ENCODE measurements around the gene SMARCD3.
A peak's percentile ranks its signal among the peaks of the same experiment; 100 is the strongest.

Gene SMARCD3

GRCh38 chr7:151264615-151265014, 16.1 kb upstream of the SMARCD3 start:
- DNase-seq (ENCODE audit: low read depth in 1 of 2, low spot score in 1 of 2), result no peak
- in situ Hi-C loops (cut with HindIII; ENCODE audit: low pct_unique_long_range_greater_than_20kb, low sequenced_read_pairs), result no loop called here

GRCh38 chr7:151261529-151261928, 13.0 kb upstream of the SMARCD3 start:
- in situ Hi-C loops (cut with HindIII; ENCODE audit: low pct_unique_long_range_greater_than_20kb, low sequenced_read_pairs), result no loop called here
- no peak for DNase-seq (ENCODE audit: low read depth in 1 of 2, low spot score in 1 of 2)
- TF ChIP-seq JUND (IDR thresholded peaks at IDR 0.05; ENCODE audit: low read depth), result no peak

More at GRCh38 chr7:151264615-151265014, 16.1 kb upstream of the SMARCD3 start:
- no peak for TF ChIP-seq JUND (IDR thresholded peaks at IDR 0.05; ENCODE audit: low read depth)

GRCh38 chr7:151260883-151261282, 12.4 kb upstream of the SMARCD3 start:
- DNase-seq (ENCODE audit: low read depth in 1 of 2, low spot score in 1 of 2), result no peak
- no peak for TF ChIP-seq JUND (IDR thresholded peaks at IDR 0.05; ENCODE audit: low read depth)
- in situ Hi-C loops (cut with HindIII; ENCODE audit: low pct_unique_long_range_greater_than_20kb, low sequenced_read_pairs), result no loop called here

GRCh38 chr7:151260471-151260870, 12.0 kb upstream of the SMARCD3 start:
- TF ChIP-seq JUND (IDR thresholded peaks at IDR 0.05; ENCODE audit: low read depth), result no peak
- DNase-seq (ENCODE audit: low read depth in 1 of 2, low spot score in 1 of 2), result no peak
- in situ Hi-C loops (cut with HindIII; ENCODE audit: low pct_unique_long_range_greater_than_20kb, low sequenced_read_pairs), result no loop called here

- DNase-seq (ENCODE audit: low read depth in 1 of 2, low spot score in 1 of 2), result no peak
- no peak for TF ChIP-seq JUND (IDR thresholded peaks at IDR 0.05; ENCODE audit: low read depth)
- in situ Hi-C loops (cut with HindIII; ENCODE audit: low pct_unique_long_range_greater_than_20kb, low sequenced_read_pairs), result no loop called here
These were observed 9.5 kb upstream of the SMARCD3 start for GRCh38 chr7:151257990-151258389.

GRCh38 chr7:151256410-151257045, 8.0 kb upstream of the SMARCD3 start:
- no peak for DNase-seq (ENCODE audit: low read depth in 1 of 2, low spot score in 1 of 2)
- in situ Hi-C loops (cut with HindIII; ENCODE audit: low pct_unique_long_range_greater_than_20kb, low sequenced_read_pairs), result no loop called here
- no peak for TF ChIP-seq JUND (IDR thresholded peaks at IDR 0.05; ENCODE audit: low read depth)

GRCh38 chr7:151255390-151255789, 6.9 kb upstream of the SMARCD3 start:
- no peak for TF ChIP-seq JUND (IDR thresholded peaks at IDR 0.05; ENCODE audit: low read depth)
- in situ Hi-C loops (cut with HindIII; ENCODE audit: low pct_unique_long_range_greater_than_20kb, low sequenced_read_pairs), result no loop called here
- DNase-seq (ENCODE audit: low read depth in 1 of 2, low spot score in 1 of 2), result no peak

- in situ Hi-C loops (cut with HindIII; ENCODE audit: low pct_unique_long_range_greater_than_20kb, low sequenced_read_pairs), result no loop called here
- DNase-seq (ENCODE audit: low read depth in 1 of 2, low spot score in 1 of 2), result no peak
- no peak for TF ChIP-seq JUND (IDR thresholded peaks at IDR 0.05; ENCODE audit: low read depth)
These were observed 6.4 kb upstream of the SMARCD3 start for GRCh38 chr7:151254851-151255250.

- DNase-seq (ENCODE audit: low read depth in 1 of 2, low spot score in 1 of 2), result no peak
- in situ Hi-C loops (cut with HindIII; ENCODE audit: low pct_unique_long_range_greater_than_20kb, low sequenced_read_pairs), result no loop called here
- no peak for TF ChIP-seq JUND (IDR thresholded peaks at IDR 0.05; ENCODE audit: low read depth)
These were observed 5.8 kb upstream of the SMARCD3 start for GRCh38 chr7:151254316-151254715.

GRCh38 chr7:151252961-151253711, 4.6 kb upstream of the SMARCD3 start:
- no peak for DNase-seq (ENCODE audit: low read depth in 1 of 2, low spot score in 1 of 2)
- in situ Hi-C loops (cut with HindIII; ENCODE audit: low pct_unique_long_range_greater_than_20kb, low sequenced_read_pairs), result no loop called here
- no peak for TF ChIP-seq JUND (IDR thresholded peaks at IDR 0.05; ENCODE audit: low read depth)

- no peak for TF ChIP-seq JUND (IDR thresholded peaks at IDR 0.05; ENCODE audit: low read depth)
- in situ Hi-C loops (cut with HindIII; ENCODE audit: low pct_unique_long_range_greater_than_20kb, low sequenced_read_pairs), result no loop called here
- no peak for DNase-seq (ENCODE audit: low read depth in 1 of 2, low spot score in 1 of 2)
These were observed 4.0 kb upstream of the SMARCD3 start for GRCh38 chr7:151252561-151252835.

GRCh38 chr7:151251689-151252560, 3.4 kb upstream of the SMARCD3 start:
- in situ Hi-C loops (cut with HindIII; ENCODE audit: low pct_unique_long_range_greater_than_20kb, low sequenced_read_pairs), result no loop called here
- DNase-seq (ENCODE audit: low read depth in 1 of 2, low spot score in 1 of 2), result peak; percentile 47 to 72
- TF ChIP-seq JUND (IDR thresholded peaks at IDR 0.05; ENCODE audit: low read depth), result no peak

- no peak for TF ChIP-seq JUND (IDR thresholded peaks at IDR 0.05; ENCODE audit: low read depth)
- in situ Hi-C loops (cut with HindIII; ENCODE audit: low pct_unique_long_range_greater_than_20kb, low sequenced_read_pairs), result no loop called here
- DNase-seq (ENCODE audit: low read depth in 1 of 2, low spot score in 1 of 2), result no peak
These were observed 2.8 kb upstream of the SMARCD3 start for GRCh38 chr7:151251328-151251688.
